Activated T-cell treated with anti-CD3 and anti-CD28 coated beads for 24 hours (primary cell): ENCODE data around the gene BRPF3.

ENCODE experiments used
- DNase-seq: peaks from one replicate; pipeline ENCODE4 v3.0.0-alpha.2; 2020; ENCODE audit warnings: low read depth

The BRPF3 gene

GRCh38 chr6:36196113-36196879 is at the start of gene BRPF3:
BRPF3 (plus strand) TSS chr6:36196744; CDS start chr6:36200323, 3,579 bp downstream.
- peak; percentile 60 for DNase-seq

DNA sequence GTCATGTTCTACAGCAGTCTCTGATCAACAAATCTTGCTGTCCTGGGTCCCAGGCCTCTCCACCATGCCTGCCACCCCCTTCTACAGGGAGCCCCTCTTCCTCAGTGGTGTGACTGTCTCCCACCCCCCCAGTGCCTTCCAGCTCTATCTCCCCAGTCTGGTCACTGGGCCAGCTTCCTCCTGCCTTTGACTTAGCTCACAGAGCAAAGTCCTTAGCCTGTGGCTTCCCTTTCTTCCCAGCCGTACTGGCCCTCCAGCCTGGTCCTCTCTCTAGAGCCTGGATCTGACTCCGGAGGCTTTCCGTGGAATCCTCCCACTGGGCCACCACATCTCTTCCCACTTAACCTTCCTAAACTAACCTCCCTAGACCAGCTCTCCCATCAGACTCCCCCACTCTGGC is 49.2 kb upstream of the BRPF3 start:
- no peak for DNase-seq

GRCh38 chr6:36149476-36149875 is 47.1 kb upstream of the BRPF3 start:
- DNase-seq = no peak

GRCh38 chr6:36150283-36150682 is 46.3 kb upstream of the BRPF3 start:
- DNase-seq = no peak

DNA sequence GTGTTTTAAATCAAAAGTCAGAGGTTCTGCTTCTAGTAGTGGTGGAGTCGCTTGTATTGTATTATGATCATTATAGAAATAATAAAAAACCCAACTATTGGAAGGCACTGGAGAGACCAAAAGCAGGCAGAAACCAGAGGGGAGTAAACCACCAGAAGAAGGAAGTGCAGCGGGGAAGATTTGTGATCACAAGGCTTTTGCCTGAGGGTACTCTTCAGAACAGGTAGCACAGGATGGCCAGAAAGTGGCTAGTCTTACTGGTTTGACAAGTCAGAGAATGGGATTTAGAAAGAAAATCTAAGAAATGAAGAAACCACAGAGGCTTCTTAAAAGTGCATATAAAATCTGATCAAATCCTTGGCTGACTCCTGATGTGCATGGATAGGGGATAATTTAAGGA is 42.3 kb upstream of the BRPF3 start:
- DNase-seq = no peak

- DNase-seq = no peak
Measured at GRCh38 chr6:36155662-36156061, 40.9 kb upstream of the BRPF3 start.

DNA sequence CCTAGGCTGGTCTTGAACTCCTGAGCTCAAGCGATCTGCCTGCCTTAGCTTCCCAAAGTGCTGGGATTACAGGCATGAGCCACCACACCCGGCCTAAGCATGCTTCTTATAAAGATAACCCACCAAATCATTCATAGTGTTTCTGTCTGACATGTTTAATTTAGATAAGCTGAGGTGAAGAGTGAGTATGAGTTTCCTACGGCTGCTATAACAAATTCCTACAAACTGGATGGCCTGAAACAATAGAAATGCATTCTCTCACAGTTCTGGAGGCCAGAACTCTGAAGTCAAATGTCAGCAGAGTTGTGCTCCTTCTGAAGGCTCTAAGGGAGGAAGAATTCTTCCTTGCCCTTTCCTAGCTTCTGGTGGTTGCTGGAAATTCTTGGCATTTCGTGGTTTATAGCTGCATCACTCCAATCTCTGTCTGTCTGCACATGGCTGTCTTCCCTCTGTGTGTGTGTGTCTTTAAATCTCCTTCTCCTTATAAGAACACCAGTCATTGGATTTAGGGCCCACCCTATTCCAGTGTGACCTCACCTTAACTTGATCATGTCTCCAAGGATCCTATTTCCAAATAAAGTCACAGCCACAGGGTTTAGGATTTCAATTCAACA is 36.3 kb upstream of the BRPF3 start:
- DNase-seq = no peak

DNA sequence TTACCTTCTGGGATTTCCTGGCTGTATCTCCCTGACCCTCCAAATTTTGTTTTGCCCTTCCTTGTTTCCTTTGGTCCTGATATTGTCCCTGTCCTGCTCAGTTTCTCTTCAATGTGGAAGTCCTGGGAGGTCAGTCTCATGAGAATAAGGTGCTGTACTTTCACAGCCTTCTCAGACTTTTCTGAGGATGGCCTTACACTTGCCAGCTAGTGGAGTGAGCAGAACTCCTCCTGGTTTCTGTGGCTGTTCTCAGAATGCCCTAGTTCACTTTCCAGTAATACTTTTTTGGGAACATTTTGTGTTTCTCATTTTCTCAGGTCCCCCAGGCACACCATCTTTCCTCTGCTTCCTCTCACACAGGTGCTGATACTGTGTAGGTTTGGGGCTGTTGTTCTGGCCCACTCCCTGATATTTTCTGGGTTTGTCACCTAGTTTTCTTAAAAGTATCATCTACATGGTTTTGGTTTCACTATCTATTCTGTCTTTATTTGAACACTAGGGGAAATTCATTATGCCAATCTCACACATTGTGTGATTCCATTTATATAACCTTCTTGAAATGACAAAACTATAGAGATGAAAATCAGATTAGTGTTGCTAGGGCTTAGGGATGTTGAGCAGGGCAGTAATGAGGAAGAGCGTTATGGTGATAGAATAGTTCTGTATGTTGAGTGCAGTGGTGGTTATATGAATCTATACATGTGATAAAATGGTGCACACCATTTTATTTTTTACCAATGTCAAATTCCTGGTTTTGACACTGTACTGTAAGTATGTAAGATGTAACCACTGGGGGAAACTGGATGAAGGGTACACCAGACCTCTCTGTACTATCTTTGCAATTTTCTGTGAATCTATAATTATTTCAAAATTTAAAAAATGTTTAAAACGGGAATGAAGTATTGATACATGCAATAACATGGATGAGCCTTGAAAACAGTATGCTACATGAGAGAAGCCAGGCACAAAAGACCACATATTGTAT is 27.2 kb upstream of the BRPF3 start:
- no peak for DNase-seq

GRCh38 chr6:36170704-36171103 is 25.8 kb upstream of the BRPF3 start:
- DNase-seq = no peak

- no peak for DNase-seq
Measured at GRCh38 chr6:36171573-36171972, 25.0 kb upstream of the BRPF3 start.

- DNase-seq = no peak
Measured at GRCh38 chr6:36177166-36177565, 19.4 kb upstream of the BRPF3 start.

DNA sequence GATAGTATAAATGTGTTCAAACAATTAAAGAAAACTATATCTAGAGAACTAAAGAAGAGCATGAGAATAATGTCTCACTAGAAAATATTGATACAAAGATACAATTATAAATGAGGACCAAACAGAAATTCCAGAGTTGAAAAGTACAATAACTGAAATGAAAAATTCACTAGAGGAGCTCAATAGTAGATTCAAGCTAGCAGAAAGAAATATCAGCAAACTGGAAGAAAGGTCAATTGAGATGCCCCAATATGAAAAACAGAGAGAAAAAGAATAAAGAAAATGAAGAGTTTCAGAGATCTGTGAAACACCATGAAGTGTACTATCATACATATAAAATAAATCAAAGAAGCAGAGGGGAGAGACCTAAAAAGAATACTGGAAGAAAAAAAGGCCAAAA is 18.0 kb upstream of the BRPF3 start:
- no peak for DNase-seq

DNA sequence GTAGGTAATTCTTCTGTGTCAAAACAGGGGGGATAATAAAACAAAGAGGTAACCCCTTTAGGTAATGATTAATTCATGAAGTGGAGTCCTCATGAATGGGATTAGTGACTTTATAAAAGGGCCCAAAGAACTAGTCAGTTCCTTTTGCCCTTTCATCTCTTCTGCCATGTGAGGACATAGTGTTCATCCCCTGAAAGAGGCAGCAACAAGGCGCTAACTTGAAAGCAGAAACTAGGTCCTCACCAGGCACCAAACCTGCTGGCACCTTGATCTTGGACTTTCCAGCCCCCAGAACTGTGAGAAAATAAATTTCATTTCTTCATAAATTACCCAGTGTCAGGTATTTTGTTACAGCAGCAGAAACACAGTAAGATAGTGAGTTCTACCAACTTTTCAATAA is 16.4 kb upstream of the BRPF3 start:
- no peak for DNase-seq

GRCh38 chr6:36184311-36184710 is 12.2 kb upstream of the BRPF3 start:
- DNase-seq = no peak

GRCh38 chr6:36186199-36186598 is 10.3 kb upstream of the BRPF3 start:
- no peak for DNase-seq

DNA sequence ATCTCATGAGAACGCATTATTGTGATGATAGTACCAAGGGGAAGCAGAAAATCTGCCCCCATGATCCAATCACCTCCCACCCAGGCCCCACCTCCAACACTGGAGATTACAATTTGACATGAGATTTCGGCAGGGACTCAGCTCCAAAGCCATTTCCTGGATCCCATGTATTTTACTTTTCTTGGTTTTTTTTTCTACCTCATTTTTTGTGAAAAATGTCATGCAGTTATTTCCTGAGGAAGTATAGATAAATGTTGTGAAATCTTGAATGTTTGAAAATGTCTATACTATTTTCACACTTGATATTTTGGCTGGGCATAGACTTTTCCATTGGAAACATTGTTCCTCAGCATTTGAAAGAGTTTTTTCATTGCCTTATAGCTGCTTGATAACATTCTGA is 9.1 kb upstream of the BRPF3 start:
- no peak for DNase-seq

- DNase-seq = no peak
Measured at GRCh38 chr6:36195471-36196112, 952 bp upstream of the BRPF3 start.

GRCh38 chr6:36196880-36197548 is 470 bp downstream of the BRPF3 start:
- peak; percentile 100 for DNase-seq

DNA sequence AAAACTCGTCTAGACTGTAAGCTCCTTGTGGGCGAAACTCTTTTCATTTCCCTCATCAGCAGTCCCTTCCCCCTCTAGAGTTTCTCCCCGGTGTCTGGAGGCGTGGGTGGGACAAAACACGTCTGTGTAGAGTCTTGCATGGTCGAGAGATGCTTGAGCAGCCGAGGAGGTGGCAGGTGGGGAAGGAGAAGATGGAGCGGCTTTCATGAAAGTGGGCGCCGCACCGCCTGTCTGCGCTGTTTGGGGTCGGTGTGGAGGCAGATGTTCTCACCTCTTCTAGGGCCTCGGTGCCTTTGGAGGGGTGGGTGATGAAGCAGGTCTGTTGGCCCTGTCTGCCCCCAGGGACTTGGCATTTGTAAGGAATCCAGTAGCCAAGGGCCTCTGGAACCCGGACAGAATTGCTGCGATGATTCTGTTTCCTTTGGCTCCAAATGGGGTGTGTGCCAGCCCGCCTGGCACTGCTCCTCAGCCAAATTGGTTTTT is 1.2 kb downstream of the BRPF3 start:
- DNase-seq = no peak

GRCh38 chr6:36198986-36199385 is 2.4 kb downstream of the BRPF3 start:
- DNase-seq = no peak

- DNase-seq = no peak
Measured at GRCh38 chr6:36200154-36200891, 3.8 kb downstream of the BRPF3 start.
